EH (cell line): ENCODE measurements around the gene MAT2B.

ENCODE experiments used
- DNase-seq: peaks from one replicate; pipeline ENCODE4 v3.0.0-alpha.2; 2015; ENCODE audit warnings: low read depth

Gene MAT2B

GRCh38 chr5:163505368-163506094 lies at the start of gene MAT2B:
TSS of gene MAT2B (plus strand) at chr5:163505619. CDS start at chr5:163505687, 68 bp downstream.
- peak; percentile 95 for DNase-seq

GRCh38 chr5:163456029-163456589 lies 49.3 kb upstream of the MAT2B start:
- no peak for DNase-seq

- DNase-seq: no peak
These were observed 48.6 kb upstream of the MAT2B start for GRCh38 chr5:163456840-163457239.

DNA sequence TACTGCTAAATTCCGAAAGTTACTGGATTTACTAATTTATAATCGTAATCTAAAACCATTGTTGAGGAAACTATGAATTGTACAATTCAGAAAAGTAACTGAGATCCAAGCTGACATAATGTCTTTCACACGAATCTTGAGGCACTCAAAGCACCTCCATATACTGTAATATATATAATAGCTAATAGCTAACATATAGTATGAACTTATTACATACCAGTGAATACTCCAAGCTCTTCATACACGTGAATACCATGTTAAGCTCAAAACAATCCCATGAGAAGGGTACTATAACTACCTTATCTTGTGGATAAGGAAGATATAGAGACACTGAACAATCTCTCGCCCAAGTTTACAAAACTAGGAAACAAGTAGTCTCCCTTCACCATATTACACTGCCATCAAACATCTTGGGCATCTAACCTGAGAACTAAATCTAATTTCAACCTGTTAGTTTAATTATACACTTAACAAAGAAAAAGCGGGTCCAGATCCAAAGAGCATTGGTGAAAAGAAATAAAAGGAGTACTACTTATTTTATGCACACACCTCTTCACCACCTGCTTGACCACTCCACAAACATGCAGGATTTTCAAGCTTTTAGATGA lies 46.5 kb upstream of the MAT2B start:
- no peak for DNase-seq

- DNase-seq: no peak
These were observed 46.0 kb upstream of the MAT2B start for GRCh38 chr5:163459462-163459818.

DNA sequence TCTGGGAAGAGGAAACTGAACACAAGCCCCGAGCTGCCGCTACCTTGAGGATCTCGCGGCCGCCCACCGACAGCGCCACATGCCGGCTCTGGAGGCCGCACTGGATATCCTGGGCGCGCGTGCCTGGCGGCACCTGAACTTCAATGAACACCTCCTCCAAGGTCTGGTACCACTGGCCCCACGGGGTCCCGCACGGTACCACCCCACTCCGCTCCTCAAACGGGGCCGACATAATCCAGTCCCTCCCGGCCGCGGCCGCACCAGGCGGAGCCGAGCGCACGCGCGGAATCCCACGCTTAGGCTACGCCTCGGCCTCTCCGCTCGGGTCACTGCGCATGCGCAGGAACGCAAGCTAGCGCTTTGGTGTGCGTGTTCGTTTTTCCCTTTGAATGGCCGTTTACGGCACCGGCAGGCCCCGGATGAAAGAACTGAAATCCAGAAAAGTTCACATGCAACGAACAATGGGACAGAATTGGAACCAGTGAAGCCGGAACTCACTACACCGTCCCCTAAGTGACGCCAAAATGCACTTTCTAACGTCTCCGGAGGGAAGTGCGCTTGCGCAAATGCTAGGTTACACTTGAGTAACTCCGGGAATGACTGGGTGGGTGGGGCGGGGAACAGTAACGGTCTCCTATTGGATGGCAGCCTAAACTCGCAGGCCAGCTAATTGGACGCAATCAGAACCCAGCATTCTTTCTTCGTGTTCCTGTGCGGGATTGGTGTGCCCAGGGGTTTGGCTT lies 45.4 kb upstream of the MAT2B start, which contains the start of gene NUDCD2:
Gene NUDCD2, minus strand, starts transcription at position 284 of the 743 bp plus-strand sequence. Its CDS starts 52 bp downstream, at position 232.
- DNase-seq: peak; percentile 99

DNA sequence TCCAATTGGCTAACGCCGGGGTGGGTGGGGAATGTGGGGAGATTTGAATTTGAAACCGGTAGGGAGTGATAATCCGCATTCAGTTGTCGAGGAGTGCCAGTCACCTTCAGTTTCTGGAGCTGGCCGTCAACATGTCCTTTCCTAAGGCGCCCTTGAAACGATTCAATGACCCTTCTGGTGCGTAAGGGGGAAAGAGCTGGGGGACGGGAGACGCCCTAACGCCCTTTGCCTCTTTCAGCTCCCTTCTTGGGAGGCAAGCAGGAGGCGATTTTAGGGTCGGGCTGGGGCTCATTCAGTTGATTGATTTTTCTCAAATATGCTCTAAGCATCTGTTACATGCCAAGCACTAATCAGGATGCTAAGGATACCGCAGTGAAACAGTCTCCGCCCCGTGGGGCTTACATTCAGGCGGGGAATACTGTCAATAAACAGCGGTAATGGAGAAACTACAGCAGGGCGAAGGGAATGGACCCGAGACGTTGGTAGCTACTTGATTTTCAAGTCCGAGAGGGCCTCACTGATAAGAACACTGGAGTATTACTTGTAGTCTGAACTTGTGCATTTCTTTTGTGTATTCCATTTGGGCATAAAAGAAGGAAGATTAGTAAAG lies 44.8 kb upstream of the MAT2B start, which contains the start of gene HMMR:
Gene HMMR, plus strand, starts transcription at position 71 of the 610 bp plus-strand sequence. Its CDS starts 61 bp downstream, at position 132.
- DNase-seq: peak; percentile 40

DNA sequence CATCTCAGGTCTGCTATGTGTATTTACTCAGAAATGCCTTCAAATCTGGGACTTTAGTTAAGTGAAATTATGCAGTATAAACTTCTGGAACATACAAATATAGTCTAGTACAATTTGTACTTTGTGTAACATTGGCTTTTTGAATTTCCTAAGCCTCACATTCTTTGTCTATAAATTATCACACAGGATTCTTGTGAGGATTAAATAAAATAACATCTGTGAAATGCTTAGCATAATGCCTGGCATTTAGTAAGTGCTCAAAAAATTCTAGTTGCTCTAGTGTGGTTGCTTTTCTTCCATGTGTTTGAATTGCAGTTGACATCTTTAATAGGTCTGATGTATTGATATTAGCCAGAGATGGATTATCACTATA lies 42.4 kb upstream of the MAT2B start:
- peak; percentile 20 for DNase-seq

DNA sequence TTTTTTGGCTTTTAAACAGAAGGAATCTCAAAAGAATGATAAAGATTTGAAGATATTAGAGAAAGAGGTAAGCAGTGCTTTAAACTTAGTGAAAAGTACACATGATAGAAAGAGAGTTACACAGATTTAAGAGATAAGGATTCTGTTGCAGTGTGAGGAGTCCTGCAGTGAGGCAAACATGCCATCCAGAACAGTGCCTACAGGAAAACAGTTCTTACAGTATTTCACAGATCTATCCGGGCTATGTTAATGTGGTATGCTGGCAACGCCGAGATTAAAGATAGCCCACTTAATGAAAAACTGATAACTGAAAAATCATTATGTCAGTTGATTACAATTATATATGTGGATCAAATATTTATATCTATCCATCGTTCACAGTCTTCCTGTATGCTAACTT lies 37.7 kb upstream of the MAT2B start:
- DNase-seq: no peak

GRCh38 chr5:163473635-163474243 lies 31.7 kb upstream of the MAT2B start:
- DNase-seq: peak; percentile 33

- DNase-seq: no peak
These were observed 30.0 kb upstream of the MAT2B start for GRCh38 chr5:163475411-163475810.

GRCh38 chr5:163478126-163478981 lies 27.1 kb upstream of the MAT2B start:
- DNase-seq: peak; percentile 61

- no peak for DNase-seq
These were observed 26.5 kb upstream of the MAT2B start for GRCh38 chr5:163478982-163479271.

GRCh38 chr5:163489055-163489744 lies 16.2 kb upstream of the MAT2B start:
- DNase-seq: peak; percentile 60

- DNase-seq: no peak
These were observed 15.7 kb upstream of the MAT2B start for GRCh38 chr5:163489745-163490075.

- peak; percentile 50 for DNase-seq
These were observed 9.1 kb upstream of the MAT2B start for GRCh38 chr5:163496286-163496685.

- no peak for DNase-seq
These were observed 8.1 kb upstream of the MAT2B start for GRCh38 chr5:163497315-163497714.

- peak; percentile 65 for DNase-seq
These were observed 6.5 kb upstream of the MAT2B start for GRCh38 chr5:163498886-163499285.

DNA sequence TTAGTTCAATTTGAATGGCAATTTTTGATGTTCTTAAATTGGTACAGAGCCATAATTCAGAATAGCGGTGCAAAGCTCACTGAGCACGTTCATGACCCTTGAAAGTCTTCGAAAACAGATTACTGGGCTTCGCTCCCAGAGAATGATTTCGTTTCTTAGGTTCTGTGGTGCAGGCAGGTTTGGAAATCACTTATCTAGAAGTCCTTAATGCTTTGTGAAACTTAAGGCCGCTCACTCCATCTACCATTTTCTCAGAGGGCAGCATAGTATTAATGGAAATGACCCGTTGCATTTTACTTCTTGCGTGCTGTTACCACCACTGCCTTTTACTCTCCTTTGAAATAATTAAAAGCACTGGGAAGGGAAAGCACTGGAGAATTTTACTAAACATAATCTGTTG lies 2.9 kb upstream of the MAT2B start:
- DNase-seq: no peak
